D721Med (cell line): ENCODE results near the gene HLA-F.

Experiments used
- DNase-seq: peaks from one replicate; pipeline ENCODE4 v3.0.0; 2011; ENCODE audit warnings: low spot score; ENCODE audit not compliant: insufficient read length
- FAIRE-seq: peaks from 2 replicates; lab custom pipeline; 2011; peaks lifted over from hg19 to GRCh38; lab: Jason Lieb, UNC
- CTCF ChIP-seq: IDR thresholded peaks from 2 replicates; pipeline ENCODE4 v1.5.1; 2012; ENCODE audit warnings: mild to moderate bottlenecking, control low read depth; ENCODE audit not compliant: insufficient read depth; ENCODE audit errors: missing control alignments

HLA-F gene

GRCh38 chr6:29759457-29759856 is 36.2 kb downstream of the HLA-F start:
- no peak for TF ChIP-seq CTCF
- FAIRE-seq: no peak
- no peak for DNase-seq

- no peak for TF ChIP-seq CTCF
- DNase-seq: no peak
- FAIRE-seq: no peak
Measured at GRCh38 chr6:29760328-29760727, 37.1 kb downstream of the HLA-F start.

- no peak for TF ChIP-seq CTCF
- DNase-seq (no peak), FAIRE-seq (no peak)
Measured at GRCh38 chr6:29762051-29762450, 38.8 kb downstream of the HLA-F start.

GRCh38 chr6:29762781-29763214 is 39.6 kb downstream of the HLA-F start:
- no peak for TF ChIP-seq CTCF
- DNase-seq (no peak), FAIRE-seq (no peak)

- no peak for DNase-seq
- no peak for FAIRE-seq
- no peak for TF ChIP-seq CTCF
Measured at GRCh38 chr6:29763491-29764289, 40.5 kb downstream of the HLA-F start.

GRCh38 chr6:29764422-29765196 is 41.4 kb downstream of the HLA-F start:
- DNase-seq: no peak
- no peak for FAIRE-seq
- TF ChIP-seq CTCF: no peak

GRCh38 chr6:29769336-29769735 is 46.1 kb downstream of the HLA-F start:
- TF ChIP-seq CTCF: no peak
- DNase-seq: no peak
- FAIRE-seq: no peak
